Myocyte (in vitro differentiated cells): ENCODE measurements around the gene BCAP29. TPM values are rescaled to one million over a fixed set of nuclear protein-coding genes. Genes with fewer than 3 reads are reported as not detected.

Experiments
- DNase-seq: peaks from one replicate; pipeline ENCODE4 v3.0.0-alpha.2; 2012; ENCODE audit warnings: low read depth
- total RNA-seq: library from RNA; depleted of rRNA; stranded (reverse); fragments of >200 nt; gene quantifications from 2 replicates; pipeline ENCODE4 v1.2.3, GENCODE V29; 2014

The BCAP29 gene
- total RNA-seq, 1 donor from 2014 or later, result 152 TPM

DNA sequence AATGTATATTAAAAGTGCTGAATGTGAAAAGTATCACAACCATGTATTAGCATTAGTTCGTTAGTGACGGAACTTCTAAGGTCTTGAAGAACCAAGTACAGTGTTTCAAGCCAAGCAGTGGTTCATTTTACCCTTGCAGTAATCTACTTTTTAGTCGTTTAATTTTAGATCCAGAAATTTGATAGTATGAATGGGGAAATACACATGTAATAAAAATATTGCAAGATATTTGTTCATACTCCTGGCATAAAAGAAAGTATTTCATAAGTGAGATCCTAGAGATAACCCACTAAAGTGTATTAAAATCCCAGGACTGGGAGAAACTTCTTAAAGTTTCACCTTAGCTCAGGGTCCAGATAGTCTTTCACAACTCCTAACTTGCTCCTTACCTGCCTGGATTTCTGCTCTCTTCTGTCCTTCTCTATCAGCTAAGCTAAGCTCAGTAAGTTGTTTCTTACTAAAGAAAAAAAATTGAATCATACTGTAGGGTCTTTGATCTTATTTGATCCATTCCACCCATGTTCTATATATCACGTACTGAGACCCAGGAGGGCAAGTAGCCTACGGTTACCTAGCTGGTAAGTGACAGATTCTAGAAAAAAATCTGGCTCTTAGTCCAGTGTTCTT, 1.5 kb downstream of the BCAP29 start:
- DNase-seq, result no peak

DNA sequence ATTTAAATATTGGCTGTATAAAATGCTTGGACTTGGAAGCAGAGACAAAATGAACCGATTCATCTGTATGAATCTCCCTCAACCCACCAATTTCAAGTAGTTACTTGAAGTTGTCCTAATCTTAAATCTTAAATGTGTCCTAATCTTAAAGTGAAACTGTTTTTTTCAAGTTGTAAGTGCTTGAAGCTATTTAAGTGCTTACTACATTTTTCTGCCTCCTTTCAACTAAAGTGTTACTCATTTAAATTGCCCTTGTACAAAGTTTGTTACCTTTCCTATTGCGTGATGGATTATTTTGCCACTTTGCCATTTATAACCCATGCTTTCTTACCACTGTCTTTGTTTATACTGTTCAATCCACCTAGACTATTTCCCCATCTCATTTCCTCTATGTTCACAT, 2.8 kb downstream of the BCAP29 start:
- no peak for DNase-seq

- DNase-seq, result no peak
Measured at GRCh38 chr7:107584716-107585115, 4.7 kb downstream of the BCAP29 start.

- no peak for DNase-seq
Measured at GRCh38 chr7:107588529-107589130, 8.6 kb downstream of the BCAP29 start.

DNA sequence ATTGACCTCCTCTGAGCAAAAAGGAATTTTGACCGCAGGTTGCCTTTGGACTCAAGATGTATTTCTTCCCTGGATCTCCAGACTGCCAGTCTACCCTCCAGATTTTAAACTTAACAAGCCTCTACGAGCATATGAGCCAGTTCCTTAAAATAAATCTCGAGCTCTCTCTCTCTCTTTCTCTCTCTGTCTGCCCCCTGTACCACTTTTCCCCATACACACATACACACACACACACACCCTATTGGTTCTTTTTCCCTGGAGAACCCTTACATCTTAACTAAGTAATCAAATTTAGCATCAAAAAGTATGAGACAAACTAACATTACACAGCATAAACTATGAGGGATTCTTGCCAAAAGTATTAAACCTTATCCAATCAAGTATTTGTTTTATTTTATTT, 11.4 kb downstream of the BCAP29 start:
- DNase-seq, result no peak

GRCh38 chr7:107592361-107593024, 12.4 kb downstream of the BCAP29 start:
- no peak for DNase-seq

DNA sequence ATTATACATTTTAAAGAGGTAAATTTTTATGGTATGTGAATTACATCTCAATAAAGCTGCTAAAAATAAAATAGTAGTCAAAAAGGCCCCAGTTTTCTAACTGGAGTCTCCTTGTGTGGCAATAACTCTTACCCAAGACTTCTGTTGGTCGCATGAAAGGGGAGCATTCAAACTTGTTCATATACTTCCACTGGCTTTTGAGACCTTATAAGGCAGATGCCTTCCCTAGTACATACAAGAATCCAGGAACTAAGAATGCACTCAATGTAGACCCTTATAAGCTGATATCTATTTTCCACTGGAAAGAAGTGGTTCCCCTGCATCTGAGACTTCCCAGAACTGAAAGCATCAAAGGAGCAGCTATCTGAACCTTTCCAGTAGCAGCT, 13.0 kb downstream of the BCAP29 start:
- no peak for DNase-seq

GRCh38 chr7:107594961-107595737, 15.1 kb downstream of the BCAP29 start:
- DNase-seq, result peak; percentile 42

GRCh38 chr7:107596881-107597581, 17.0 kb downstream of the BCAP29 start:
- no peak for DNase-seq

- no peak for DNase-seq
Measured at GRCh38 chr7:107597582-107597916, 17.5 kb downstream of the BCAP29 start.

DNA sequence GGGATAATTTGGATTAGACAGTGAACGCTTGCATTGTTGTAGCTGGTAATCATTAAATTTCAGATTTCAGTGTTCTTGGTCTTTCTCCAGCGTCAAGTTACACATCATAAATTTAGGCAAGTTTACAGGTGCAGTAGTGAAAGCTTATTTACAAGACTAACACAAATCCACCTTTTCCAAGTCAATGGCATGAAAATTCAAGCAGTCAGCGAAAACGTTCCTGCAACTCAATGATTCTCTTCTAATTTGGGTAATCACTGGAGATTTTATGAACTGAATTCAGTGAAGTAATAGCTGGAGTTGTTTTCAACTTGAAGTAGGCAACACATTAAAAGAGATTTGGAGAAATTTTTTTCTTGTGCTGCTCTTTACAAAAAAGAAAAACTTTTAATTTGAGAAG, 17.9 kb downstream of the BCAP29 start:
- DNase-seq, result no peak

DNA sequence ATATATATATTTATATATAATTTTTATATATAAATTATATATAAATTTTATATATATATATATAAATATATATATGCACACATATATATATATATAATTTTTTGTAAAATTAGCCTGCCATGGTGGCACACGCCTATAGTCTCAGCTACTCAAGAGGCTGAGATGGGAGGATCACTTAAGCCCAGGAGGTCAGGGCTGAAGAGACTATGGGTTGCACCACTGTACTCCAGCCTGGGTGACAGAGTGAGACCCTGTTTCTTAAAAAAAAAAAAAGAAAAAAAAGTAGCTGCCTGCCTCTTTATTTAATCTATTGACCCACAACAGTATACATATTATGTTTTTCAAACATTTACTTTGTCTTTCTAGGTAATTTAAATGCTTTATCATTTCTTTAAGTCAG, 19.2 kb downstream of the BCAP29 start:
- DNase-seq, result no peak

GRCh38 chr7:107600816-107601215, 20.8 kb downstream of the BCAP29 start:
- no peak for DNase-seq

GRCh38 chr7:107605218-107605815, 25.3 kb downstream of the BCAP29 start:
- DNase-seq, result no peak

GRCh38 chr7:107606303-107606702, 26.3 kb downstream of the BCAP29 start:
- no peak for DNase-seq

DNA sequence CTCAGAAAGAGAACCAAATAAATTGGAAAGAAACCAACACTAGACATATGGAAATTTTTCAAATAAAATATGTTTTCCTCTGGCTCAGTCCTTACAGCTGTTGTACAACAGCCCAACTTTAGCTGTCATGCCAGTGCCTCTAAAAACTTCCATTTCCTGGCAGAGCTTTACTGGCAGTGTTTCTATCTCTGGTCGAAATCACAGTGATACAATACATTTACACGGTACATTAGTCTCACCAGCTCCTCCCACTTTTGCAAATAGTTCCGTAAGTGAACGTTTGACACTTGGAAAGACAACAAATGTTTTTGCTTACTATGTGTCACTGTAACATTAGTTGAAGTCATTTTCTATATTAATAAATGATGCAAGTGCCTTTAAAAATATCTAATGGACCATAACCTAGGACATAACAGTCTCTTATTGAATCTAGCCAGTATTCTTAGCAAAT, 29.8 kb downstream of the BCAP29 start:
- DNase-seq, result no peak

DNA sequence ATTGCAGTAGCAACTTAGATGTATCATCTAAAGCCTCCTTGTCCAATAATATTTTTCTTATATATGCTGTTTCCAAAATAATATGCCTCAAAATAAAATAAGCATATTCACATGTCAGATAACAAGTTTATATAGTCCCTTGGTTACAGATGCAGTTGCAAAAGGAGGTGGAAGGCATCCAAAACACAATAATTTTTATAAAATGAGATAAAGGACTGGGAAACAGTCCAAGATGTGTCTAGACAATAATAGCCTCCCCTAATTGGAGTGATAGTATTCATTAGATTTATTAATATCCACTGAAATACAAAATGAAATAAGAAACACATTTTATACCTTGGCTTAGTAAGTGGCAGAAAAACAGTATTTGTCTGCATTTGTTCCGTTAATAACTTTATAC, 30.3 kb downstream of the BCAP29 start:
- DNase-seq, result no peak

DNA sequence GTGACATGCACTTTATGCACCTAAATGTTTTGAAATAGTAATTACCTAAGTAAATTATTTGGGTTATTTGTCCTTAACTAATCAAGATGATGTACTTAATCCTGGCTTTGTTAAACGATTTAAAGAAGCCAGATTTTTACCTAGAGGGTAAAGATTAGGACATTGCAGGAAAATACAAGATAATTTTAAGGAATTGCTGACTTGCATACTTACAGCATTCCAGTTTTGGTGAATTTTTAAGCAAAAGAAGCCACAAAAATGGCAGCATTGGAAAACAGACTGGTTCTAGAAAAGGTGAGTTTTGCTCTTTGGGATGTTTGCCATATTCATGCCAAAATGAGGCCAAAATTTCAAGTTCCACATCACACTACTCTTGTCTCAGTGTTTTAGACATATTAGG, 33.4 kb downstream of the BCAP29 start:
- DNase-seq, result no peak

- no peak for DNase-seq
Measured at GRCh38 chr7:107613948-107614347, 33.9 kb downstream of the BCAP29 start.

- DNase-seq, result peak; percentile 69
Measured at GRCh38 chr7:107614425-107614824, 34.4 kb downstream of the BCAP29 start.
